Measurements from ENCODE around the gene ARHGAP6.
"Not testable (repeated sequence)": the region's sequence is repeated elsewhere in the genome, so short reads cannot be mapped to it uniquely, and the experiment has no call there.

ARHGAP6 gene

GRCh38 chrX:11272290-11272689 is 393.4 kb downstream of the ARHGAP6 start:
- no peak for DNase-seq

- DNase-seq = no peak
Observed at GRCh38 chrX:11269996-11270395, 395.7 kb downstream of the ARHGAP6 start.

GRCh38 chrX:11269006-11269405 is 396.7 kb downstream of the ARHGAP6 start:
- no peak for DNase-seq

- no peak for DNase-seq
Observed at GRCh38 chrX:11267425-11267824, 398.3 kb downstream of the ARHGAP6 start.

GRCh38 chrX:11266573-11267003 is 399.1 kb downstream of the ARHGAP6 start:
- DNase-seq = no peak

GRCh38 chrX:11265352-11265751 is 400.4 kb downstream of the ARHGAP6 start:
- DNase-seq = no peak

- DNase-seq = no peak
Observed at GRCh38 chrX:11264925-11265324, 400.8 kb downstream of the ARHGAP6 start.

GRCh38 chrX:11261260-11261659 is 404.5 kb downstream of the ARHGAP6 start:
- no peak for DNase-seq

GRCh38 chrX:11259437-11259836 is 406.3 kb downstream of the ARHGAP6 start:
- DNase-seq = no peak

- DNase-seq = no peak
Observed at GRCh38 chrX:11257711-11258110, 408.0 kb downstream of the ARHGAP6 start.

- DNase-seq = no peak
Observed at GRCh38 chrX:11257290-11257689, 408.4 kb downstream of the ARHGAP6 start.

- no peak for DNase-seq
Observed at GRCh38 chrX:11254417-11255109, 411.2 kb downstream of the ARHGAP6 start.

- no peak for DNase-seq
Observed at GRCh38 chrX:11244636-11245035, 421.1 kb downstream of the ARHGAP6 start.

GRCh38 chrX:11242704-11243103 is 423.0 kb downstream of the ARHGAP6 start:
- DNase-seq = no peak

GRCh38 chrX:11241720-11242119 is 424.0 kb downstream of the ARHGAP6 start:
- DNase-seq = no peak

GRCh38 chrX:11239230-11239629 is 426.5 kb downstream of the ARHGAP6 start:
- no peak for DNase-seq

- not testable (repeated sequence) for DNase-seq
Observed at GRCh38 chrX:11235377-11235776, 430.3 kb downstream of the ARHGAP6 start.

- no peak for DNase-seq
Observed at GRCh38 chrX:11215191-11215921, 450.4 kb downstream of the ARHGAP6 start.

- no peak for DNase-seq
Observed at GRCh38 chrX:11214346-11215190, 451.2 kb downstream of the ARHGAP6 start.

GRCh38 chrX:11212741-11213140 is 453.0 kb downstream of the ARHGAP6 start:
- no peak for DNase-seq

GRCh38 chrX:11210415-11210801 is 455.3 kb downstream of the ARHGAP6 start:
- DNase-seq = no peak

GRCh38 chrX:11209798-11210414 is 455.8 kb downstream of the ARHGAP6 start:
- DNase-seq = no peak

GRCh38 chrX:11206716-11207115 is 459.0 kb downstream of the ARHGAP6 start:
- DNase-seq = no peak
